Activated CD8-positive, alpha-beta memory T cell treated with anti-CD3 and anti-CD28 coated beads, Interleukin-2, amount 50 U/mL, for 24 hours (primary cell): ENCODE results near the gene EXOSC10.
"Not testable (repeated sequence)": the region's sequence is repeated elsewhere in the genome, so short reads cannot be mapped to it uniquely, and the experiment has no call there.

Source experiments
- DNase-seq: peaks from one replicate; pipeline ENCODE4 v3.0.0-alpha.2; 2020; ENCODE audit errors: extremely low read depth

Gene EXOSC10

DNA sequence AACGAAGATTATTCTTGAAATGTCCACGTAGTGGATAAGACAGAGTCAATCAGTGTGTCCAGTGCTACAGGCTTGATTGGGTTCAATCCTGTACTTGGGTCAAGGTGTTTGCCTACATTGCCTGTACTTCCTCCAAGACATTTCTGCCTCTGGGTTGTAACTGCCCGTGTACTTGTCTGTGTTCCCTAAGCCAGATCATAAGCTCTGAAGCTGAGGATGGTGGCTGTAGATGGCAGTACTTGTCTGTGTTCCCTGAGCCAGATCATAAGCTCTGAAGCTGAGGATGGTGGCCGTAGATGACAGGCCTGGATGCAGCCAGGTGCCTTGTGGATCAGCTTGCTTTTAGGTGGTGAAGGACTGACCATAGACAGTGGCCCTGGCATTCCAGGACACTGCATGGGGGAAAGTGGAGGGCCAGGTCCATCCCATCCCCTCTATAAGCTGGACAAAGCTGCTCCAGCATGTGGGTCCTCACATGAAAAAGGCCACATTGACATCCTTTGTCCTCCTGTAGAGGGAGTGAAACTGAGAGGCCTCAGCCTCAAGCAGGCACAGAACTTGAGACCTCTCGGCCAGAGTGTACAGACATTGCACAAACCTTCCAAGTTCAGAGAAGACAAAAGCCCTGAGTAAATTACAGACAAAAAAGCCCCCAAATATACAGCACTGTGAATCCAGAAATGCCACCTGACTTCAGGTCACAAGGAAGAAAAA, 37.9 kb downstream of the EXOSC10 start:
- DNase-seq = no peak

DNA sequence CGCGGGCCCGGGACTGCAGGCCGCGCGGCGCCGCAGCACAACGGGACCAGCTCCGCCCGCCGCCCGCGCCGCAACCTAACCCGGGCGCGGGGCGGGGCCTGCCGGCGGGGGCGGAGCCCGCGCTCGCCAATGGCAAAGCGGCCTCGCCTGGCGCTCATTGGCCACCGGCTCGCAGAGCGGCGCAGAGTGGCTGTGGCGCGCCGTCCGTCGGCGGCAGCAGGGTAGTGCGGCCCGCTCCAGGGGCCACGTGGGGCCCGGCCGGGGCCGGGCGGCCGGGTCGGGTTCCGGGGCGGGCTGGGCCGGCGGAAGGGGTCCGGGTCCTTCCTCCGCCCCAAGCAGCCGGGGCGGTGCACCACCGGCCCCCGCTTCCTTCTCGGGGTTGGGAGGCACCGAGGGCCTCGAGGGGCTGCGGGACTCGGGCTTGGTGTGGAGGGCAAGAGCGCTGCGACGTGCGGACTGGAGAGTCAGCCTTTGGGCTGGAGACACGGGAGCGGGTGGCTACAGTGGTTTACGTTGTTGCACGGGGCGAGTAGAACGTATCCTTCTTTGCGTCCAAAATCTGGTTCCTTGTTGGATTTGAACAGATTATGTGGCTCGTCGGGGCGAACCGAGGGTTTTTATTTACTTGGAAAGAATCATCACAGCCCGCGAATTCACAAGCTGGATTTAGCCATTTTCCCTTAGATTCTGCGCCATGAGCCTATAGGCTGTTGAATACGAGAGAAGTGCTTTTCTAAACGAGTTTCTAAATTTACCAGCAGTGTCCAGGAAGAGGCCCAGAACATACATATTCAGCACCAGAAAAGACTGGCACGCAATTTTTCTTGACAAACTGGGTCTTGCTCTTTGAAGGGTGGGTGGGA, 39.5 kb downstream of the EXOSC10 start, which contains the start of gene SRM:
Gene SRM (minus strand): TSS at position 51 of the 863 bp plus-strand sequence. CDS start 75 bp downstream, outside the sequence.
- peak; percentile 68 for DNase-seq

DNA sequence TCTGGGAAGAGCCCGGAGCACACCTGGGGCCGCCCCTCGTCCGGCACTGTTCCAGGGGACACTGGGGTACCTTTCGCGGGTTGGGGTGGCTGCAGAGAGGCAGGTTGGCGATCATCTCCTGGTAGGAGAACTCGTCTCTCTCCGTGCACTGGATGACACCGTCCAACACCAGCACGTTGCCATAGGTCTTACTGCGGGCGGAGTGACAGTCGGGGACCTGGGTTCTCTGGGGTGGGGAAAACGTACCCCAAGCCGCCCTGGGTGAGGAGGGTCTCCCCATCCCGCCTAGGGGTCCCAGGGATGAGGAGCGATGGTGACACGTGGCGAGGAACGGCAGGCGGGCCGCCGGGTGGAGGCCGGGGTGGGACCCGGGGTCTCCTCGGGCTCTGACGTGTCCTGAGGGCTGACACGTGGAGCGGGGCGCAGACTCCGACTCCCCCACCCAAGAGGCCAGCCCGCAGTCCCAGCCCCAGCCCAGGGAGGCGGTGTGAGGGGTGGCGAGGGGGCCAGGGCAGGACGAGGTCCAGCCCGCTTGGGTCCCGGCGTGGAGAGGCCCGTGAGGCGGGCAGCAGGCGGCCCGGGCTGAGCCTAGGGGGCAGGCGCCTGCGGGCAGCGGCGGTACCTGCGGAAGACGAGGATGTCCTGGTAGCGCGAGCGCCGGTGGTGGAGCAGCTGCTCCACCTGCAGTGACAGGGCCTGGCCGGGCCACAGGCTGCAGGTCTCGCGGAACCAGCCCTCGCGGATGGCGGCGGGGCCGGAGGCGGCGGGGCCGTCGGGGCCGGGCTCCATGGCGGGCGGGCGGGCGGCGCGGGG, 40.3 kb downstream of the EXOSC10 start:
- no peak for DNase-seq

DNA sequence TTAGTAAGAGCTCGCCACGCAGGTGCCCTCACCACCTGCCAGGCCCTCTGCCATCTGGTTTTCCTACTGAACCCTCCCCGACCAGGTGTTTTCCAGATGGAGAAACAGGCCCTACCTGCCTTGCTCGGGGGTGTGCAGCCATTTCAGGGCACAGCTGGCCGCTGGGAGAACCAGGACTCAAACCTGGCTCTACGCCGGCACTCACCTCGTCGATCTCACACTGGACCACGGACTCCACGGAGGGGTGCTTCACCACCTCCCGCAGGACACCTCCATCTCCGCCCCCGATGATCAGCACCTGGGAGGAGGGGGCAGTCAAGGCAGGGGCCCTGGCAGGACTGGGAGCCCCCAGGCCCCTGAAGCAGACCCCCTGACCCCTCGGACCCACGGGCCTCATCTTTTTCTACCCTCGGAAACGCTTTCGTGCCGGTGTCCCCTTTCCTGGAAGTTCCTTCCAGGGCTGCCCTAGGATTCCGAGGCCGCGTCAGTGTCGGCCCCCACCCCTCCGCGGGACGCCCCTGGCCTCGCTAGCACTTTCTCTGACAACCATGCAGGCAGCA, 41.0 kb downstream of the EXOSC10 start:
- no peak for DNase-seq

DNA sequence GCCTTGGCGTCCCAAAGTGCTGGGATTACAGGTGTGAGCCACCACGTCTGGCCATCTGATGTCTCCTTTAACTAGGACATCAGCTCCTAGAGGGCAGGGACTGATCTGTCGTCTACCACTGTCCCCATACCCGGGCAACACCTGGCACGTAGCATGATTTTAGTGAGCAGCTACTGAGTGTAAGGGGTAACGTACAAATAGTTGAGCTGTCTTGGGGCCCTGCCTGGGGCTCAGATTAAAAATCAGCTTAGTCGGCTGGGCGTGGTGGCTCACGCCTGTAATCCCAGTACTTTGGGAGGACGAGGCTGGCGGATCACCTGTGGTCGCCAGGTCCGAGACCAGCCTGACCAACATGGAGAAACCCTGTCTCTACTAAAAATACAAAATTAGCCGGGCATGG, 41.6 kb downstream of the EXOSC10 start:
- no peak for DNase-seq

DNA sequence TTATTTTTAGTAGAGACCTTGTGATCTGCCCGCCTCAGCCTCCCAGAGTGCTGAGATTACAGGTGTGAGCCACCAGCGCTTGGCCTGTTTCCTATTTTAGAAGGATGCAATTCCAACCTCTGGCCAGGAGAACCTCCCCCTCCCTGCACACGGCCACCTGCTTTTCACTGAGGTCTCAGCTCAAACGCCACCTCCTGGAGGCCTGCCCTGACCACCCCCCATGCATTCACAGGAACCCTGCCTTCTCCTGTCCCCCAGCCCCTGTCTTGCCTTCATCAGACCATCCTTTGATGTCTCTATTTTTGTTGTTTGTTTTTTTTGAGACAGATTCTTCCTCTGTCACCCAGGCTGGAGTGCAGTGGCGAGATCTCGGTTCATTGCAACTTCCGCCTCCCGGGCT, 42.2 kb downstream of the EXOSC10 start:
- no peak for DNase-seq

DNA sequence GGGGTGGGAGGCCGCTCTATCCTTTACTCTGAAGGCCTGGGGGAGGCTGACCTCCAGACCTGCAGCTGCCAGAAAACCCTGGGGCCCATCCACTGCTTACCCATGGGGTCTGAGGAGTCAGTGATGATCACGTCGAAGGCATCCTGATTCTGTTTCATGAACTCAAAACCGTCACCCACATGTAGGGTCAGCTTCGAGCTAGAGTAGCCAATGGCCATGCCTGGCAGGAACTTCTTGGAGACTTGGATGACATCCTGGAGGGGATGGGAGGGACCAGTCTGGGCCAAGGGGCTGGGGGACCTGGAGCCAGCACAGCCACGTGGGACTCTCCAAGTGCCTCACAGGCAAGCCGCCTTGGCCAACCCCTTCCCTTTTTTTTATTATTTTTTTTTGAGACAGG, 43.2 kb downstream of the EXOSC10 start:
- DNase-seq = no peak

DNA sequence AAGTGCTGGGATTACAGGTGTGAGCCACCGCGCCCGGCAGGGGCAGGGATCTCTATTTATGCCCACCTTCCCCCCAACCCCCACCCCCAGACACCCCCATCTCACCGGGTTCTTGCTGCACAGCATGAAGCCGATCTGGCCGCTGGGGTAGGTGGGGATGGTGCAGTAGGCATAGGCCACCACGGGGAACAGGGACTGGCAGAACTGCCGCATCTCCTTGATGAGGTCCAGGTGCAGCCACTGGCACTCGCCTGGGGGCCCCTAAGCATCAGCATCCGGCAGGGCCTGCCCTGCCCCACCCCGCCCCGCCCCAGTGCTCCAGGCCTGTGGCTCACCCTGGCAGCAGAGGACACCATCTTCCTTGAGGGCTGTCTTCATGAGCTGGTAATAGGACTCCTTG, 44.0 kb downstream of the EXOSC10 start:
- no peak for DNase-seq

DNA sequence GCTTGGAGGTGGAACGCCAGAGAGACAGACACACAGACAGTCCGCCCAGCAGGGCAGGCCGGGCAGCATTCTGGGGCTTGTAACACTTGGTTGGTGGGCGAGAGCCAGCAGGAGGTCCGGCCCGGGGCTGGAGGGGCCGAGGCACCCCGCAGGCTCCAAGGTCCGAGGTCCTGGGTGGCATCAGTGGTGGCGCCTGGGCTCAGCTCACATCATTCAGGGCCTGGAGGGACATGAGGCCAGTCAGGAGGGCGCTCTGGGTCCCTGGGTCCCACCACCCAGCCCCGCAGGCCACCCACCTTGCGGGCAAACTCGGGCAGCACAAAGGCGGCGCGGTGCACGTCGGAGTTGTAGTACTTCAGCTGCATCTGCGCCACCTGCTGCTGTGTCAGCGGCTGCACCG, 45.0 kb downstream of the EXOSC10 start:
- DNase-seq = no peak

DNA sequence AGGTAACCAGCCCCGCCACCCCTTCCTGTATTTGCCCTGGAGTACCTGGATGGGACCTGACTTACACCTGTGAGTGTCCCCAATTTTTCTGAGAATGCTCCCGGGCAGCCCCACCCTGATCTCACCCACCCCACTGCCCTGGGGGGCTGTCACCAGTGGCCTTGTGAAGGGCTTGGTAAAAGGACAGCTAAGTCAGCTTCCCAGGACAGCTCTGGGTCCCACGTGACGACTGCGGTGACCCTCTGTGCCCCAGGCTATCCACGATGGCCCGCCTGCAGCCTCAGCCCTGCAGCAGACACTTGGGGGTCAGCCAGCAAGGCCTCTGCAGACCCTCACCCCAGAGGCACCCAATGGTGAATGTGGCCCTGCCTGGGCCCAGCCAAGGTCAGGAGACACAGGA, 45.5 kb downstream of the EXOSC10 start:
- DNase-seq = no peak

DNA sequence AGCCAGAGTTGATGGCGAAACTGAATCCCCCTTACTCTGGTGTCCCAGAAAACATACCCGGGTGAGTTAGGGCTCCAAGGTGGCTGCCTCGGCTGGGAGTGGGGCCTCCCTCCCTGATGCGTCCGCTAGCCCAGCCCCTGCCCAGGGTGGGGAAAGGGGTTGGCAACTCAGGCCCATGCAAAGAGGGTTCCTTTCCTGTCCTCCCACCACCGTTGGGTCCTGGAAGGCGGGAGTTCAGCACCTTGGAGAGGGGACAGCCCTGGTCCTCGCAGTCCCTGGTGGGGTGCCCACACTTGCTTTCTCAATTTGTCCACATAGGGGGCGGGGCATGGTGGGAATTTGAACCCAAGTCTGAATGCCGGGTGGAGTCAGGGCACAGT, 45.9 kb downstream of the EXOSC10 start:
- no peak for DNase-seq

DNA sequence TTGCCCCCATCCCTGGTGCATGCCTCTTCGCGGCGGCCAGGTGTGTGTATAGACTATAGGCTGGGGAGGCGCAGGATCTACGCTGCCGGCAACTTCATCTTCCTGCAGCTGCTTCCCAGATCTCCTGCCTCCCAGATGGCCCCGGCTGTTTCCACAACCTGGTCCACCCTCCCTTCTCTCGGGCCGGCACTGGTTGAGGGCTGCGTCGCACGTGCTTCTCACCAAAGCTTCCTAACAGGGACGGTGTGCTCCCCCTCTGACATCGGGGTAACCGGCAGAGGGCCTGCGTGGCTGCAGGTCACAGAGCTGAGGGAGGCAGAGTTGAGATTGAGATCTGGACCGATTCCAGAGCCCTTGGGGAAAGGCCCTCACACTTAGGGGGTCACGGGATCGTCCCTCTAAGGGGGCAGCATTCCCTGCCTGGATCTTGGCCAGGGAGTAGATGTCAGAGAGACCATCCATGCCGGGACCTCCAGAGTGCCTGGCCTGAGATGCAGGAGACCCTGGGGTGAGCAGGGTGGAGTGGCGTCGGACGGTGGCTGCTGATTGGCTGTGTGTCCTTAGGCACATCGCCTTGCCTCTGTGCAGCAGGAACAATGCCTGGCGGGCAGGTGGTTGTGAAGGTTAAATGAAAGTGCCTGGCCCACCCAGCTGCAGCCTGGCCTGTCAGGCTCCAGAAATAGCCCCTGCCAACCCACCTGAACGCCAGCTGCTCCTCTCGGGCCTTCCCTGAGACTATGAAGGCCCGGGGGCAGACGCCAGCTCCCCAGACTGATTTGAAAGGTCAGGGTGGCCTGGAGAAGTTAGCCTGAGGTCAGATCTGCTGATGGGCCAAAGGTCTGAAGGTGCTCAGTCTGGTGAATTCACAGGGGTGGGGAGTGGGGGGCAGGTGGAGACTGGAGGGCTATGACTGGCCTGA, 46.6 kb downstream of the EXOSC10 start:
- DNase-seq = no peak

DNA sequence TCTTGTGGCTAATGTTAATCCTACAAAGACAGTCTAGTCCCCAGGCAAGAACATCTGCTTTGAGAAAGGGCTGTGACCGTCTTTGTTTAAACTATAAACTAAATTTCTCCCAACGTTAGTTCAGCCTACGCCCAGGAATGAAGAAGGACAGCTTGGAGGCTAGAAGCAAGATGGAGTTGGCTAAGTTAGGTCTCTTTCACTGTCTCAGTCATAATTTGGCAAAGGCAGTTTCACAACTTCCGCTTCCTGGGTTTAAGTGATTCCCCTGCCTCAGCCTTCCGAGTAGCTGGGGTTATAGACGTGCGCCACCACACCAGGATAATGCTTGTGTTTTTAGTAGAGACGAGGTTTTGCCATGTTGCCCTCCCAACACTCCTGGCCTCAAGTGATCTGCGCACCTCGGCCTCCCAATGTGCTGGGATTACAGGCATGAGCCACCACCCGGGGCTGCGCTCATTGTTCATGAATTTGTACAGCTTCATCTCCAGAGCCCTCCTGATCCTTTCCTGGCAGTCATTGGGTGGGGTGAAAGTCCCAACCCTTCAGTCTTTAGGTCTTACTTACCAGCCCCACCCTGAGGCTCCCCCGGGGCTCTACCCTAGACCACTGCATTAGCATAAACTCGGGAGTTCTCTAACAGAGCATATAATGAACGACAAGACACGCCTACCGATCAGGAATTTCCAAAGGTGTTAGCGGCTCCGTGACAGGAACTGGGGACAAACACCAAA, 47.7 kb downstream of the EXOSC10 start:
- DNase-seq = no peak

DNA sequence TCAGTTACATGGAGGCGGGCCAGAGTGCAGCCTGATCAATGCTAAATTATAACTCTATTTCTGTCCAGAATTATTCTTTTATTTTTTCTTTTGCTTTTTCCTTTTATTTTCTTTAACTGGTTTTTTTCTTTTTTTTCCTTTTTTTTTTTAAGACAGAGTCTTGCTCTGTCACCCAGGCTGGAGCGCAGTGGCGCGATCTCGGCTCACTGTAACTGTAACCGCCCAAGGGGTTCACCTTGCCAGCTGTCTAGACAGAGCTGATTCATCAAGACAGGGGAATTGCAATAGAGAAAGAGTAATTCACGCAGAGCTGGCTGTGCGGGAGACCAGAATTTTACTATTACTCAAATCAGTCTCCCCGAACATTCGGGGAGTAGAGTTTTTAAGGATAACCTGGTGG, 48.5 kb downstream of the EXOSC10 start:
- DNase-seq = not testable (repeated sequence)

DNA sequence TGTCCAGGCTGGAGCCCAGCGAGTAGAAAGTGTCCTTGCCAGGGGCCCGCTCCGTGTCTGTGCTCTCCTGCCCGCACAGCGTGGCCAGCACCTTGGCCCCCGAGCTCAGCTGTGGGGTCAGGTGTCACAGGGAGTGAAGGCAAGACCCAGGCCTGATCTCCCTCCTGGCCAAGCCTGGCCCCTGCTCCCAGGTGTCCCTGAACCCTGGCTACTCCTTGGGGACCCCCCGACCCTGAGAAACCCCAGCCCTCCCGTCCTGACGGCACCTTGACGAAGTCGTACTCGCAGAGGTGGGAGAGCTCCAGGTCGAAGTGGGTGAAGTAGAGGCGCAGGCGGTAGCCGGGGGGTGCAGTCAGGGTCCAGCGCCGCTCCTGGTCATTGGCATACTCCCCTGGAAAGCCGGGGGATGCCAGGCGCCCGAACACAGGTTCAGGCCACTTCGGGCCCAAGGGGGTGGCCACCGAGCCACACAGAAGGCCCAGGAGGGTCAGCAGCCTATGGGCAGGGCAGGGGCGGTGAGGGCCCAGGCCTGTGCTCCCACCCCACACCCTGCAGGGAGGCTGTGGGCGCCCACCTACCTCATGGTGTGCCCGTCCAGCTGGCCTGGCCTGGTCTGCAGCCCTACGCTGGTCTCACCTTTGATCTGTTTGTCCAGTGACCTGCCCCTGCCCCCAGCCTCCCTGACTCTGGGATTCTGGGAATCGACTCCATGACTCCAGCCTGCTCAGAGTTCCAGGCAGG, 52.9 kb downstream of the EXOSC10 start, which contains the start of gene MASP2:
Gene MASP2 (minus strand): TSS at position 615 of the 741 bp plus-strand sequence. CDS start 32 bp downstream, at position 583.
- DNase-seq = no peak

DNA sequence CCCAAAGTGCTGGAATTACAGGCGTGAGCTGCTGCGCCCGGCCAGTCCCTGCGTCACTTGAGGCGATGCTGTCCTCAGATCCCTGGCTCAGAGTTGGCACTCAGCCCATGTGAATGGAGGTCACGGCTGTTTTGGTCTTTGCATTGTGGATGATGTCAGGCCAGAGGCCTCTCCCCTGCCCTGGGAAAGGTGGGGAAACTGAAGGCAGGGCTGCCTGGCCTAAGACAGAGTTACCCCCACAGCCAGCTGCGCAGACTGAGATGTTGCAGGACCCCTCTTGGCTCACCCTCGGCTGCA, 53.5 kb downstream of the EXOSC10 start:
- no peak for DNase-seq

DNA sequence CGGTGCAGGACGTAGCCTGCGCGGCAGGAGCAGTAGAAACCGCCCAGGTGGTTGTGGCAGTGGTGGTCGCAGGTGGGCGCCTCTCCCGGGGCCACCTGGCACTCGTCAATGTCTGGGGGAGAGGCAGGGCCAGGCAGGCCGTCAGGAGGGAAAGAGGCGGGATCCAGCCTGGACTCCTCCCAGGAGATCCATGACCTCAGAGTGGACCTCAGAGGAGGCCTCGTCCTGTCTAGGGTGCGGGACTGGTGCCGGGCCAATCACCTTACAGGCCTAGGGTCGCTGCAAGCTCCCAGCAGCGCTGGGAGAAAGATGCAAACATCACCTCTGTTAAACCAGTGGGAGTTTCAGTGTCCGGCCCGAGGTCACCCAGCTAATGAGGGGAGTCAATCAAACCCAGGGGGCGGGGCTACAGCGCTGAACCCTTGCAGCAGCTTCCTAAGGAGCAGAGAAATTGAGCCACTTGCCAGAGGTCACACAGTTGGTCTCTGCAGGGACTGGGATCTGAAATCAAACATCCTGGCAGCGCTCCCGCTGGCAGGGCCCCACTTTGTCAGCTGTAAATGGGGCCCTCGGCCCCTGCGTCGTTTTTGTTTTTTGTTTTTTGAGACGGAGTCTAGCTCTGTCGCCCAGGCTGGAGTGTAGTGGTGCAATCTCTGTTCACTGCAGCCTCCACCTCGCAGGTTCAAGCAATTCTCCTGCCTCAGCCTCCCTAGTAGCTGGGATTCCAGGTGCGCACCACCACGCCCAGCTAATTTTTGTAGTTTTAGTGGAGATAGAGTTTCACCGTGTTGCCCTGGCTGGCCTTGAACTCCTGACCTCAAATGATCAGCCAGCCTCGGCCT, 54.0 kb downstream of the EXOSC10 start:
- no peak for DNase-seq

DNA sequence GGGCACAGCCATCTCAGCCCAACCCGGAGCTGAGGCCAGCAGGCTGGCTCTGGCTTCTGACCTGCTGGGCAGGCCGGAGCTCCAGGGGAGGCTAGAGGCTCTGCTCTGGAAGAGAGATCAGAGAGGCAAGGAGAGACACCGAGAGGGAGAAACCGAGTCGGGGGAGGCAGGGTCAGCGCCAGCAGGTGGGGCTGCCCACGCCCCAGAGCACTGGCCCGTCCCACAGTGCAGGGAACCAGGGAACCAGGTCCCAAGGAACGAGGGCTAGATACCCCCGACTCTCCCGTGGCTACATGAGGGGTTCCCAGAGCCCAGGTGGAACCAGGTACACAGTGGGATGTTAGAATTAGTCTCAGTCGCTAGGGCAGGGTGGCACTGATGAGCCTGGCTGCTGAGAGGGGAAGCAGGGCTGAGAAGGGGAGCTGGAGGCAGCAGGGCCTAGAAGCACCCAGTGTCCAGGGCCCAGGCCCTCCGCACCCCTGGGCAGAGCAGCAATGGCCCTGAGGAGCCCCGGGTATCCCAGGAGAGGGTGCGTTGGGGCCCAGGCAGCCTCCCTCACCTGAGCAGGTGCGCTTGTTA, 54.7 kb downstream of the EXOSC10 start:
- DNase-seq = no peak
